ENCODE measurements around the gene DPP8.

DNA sequence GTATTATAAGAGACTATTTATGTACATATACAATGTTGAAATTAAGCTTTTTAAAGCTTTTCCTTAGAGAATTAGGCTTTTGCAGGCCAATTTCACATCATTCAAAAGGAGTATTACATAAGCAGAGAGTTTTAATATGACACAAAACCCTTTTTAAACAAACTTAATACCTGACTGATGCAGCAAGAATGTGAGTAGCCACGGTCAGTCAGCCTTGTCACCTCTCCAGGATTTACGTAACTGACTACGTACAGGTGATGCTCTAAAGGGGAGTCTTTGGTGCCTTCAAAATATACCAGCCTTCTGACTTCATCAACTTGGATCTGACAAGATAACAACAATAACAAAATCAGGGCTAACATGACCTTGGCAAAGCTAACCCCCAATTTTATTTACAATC is 50.6 kb downstream of the DPP8 start:
- TF ChIP-seq, protein P1, sequence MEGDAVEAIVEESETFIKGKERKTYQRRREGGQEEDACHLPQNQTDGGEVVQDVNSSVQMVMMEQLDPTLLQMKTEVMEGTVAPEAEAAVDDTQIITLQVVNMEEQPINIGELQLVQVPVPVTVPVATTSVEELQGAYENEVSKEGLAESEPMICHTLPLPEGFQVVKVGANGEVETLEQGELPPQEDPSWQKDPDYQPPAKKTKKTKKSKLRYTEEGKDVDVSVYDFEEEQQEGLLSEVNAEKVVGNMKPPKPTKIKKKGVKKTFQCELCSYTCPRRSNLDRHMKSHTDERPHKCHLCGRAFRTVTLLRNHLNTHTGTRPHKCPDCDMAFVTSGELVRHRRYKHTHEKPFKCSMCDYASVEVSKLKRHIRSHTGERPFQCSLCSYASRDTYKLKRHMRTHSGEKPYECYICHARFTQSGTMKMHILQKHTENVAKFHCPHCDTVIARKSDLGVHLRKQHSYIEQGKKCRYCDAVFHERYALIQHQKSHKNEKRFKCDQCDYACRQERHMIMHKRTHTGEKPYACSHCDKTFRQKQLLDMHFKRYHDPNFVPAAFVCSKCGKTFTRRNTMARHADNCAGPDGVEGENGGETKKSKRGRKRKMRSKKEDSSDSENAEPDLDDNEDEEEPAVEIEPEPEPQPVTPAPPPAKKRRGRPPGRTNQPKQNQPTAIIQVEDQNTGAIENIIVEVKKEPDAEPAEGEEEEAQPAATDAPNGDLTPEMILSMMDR (IDR thresholded peaks at IDR 0.05; ENCODE audit: low read depth, low read length, missing input control): no peak
- TF ChIP-seq ATF3 (IDR thresholded peaks at IDR 0.05) (no peak), TAF1 (conservative IDR thresholded peaks at IDR 0.05) (no peak), EGR1 (IDR thresholded peaks at IDR 0.05; ENCODE audit: low read depth in 2 of 2) (no peak), HNF4A (conservative IDR thresholded peaks at IDR 0.05) (no peak), ZBTB33 (IDR thresholded peaks at IDR 0.05) (no peak), SP1 (IDR thresholded peaks at IDR 0.05) (no peak), GABPA (IDR thresholded peaks at IDR 0.05 in 1 of 2, conservative IDR thresholded peaks at IDR 0.05 in 1 of 2) (no peak), NR2F2 (IDR thresholded peaks at IDR 0.05) (no peak), RXRA (IDR thresholded peaks at IDR 0.05) (no peak), RAD21 (IDR thresholded peaks at IDR 0.05) (no peak)
- TF ChIP-seq, protein P2, sequence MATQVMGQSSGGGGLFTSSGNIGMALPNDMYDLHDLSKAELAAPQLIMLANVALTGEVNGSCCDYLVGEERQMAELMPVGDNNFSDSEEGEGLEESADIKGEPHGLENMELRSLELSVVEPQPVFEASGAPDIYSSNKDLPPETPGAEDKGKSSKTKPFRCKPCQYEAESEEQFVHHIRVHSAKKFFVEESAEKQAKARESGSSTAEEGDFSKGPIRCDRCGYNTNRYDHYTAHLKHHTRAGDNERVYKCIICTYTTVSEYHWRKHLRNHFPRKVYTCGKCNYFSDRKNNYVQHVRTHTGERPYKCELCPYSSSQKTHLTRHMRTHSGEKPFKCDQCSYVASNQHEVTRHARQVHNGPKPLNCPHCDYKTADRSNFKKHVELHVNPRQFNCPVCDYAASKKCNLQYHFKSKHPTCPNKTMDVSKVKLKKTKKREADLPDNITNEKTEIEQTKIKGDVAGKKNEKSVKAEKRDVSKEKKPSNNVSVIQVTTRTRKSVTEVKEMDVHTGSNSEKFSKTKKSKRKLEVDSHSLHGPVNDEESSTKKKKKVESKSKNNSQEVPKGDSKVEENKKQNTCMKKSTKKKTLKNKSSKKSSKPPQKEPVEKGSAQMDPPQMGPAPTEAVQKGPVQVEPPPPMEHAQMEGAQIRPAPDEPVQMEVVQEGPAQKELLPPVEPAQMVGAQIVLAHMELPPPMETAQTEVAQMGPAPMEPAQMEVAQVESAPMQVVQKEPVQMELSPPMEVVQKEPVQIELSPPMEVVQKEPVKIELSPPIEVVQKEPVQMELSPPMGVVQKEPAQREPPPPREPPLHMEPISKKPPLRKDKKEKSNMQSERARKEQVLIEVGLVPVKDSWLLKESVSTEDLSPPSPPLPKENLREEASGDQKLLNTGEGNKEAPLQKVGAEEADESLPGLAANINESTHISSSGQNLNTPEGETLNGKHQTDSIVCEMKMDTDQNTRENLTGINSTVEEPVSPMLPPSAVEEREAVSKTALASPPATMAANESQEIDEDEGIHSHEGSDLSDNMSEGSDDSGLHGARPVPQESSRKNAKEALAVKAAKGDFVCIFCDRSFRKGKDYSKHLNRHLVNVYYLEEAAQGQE (IDR thresholded peaks at IDR 0.05): no peak
- TF ChIP-seq, protein P3, sequence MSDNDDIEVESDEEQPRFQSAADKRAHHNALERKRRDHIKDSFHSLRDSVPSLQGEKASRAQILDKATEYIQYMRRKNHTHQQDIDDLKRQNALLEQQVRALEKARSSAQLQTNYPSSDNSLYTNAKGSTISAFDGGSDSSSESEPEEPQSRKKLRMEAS (IDR thresholded peaks at IDR 0.05): no peak

Data from liver (tissue), 3 donors.